Activated CD8-positive, alpha-beta T cell treated with anti-CD3 and anti-CD28 coated beads, Interleukin-2, amount 10 ng/mL, durations not matched to agents 7 days and 5 days (primary cell): ENCODE data around the gene KLF12. TPM values are rescaled to one million over a fixed set of nuclear protein-coding genes. Genes with fewer than 3 reads are reported as not detected.

Experiments
- ATAC-seq: fragments of 150-1000 bp; cut with Tn5 transposase; one replicate; pipeline ENCODE4 v1.10.0; 2021; ENCODE audit warnings: moderate library complexity
- CTCF ChIA-PET: fragments of 350-600 bp; sonication (Branson Sonifier 250); formaldehyde crosslinking; loops from one replicate; lab custom pipeline; 2021; ENCODE audit warnings: antibody characterized with exemption; lab: Charles Lee
- POLR2A ChIA-PET: fragments of 350-600 bp; sonication (Branson Sonifier 250); formaldehyde crosslinking; loops from one replicate; lab custom pipeline; 2021; ENCODE audit warnings: antibody characterized with exemption; lab: Charles Lee
- DNase-seq: peaks from one replicate; pipeline ENCODE4 v3.0.0-alpha.2; 2020
- H3K27ac Mint-ChIP-seq: one replicate; pipeline ENCODE4 v1.8.0; 2021; ENCODE audit warnings: mild to moderate bottlenecking, mixed read lengths
- H3K27me3 Mint-ChIP-seq: one replicate; pipeline ENCODE4 v1.8.0; 2021; ENCODE audit warnings: low read depth, mixed read lengths
- H3K36me3 Mint-ChIP-seq: one replicate; pipeline ENCODE4 v1.8.0; 2021; ENCODE audit warnings: low read depth, mixed read lengths
- H3K4me1 Mint-ChIP-seq: one replicate; pipeline ENCODE4 v1.8.0; 2021; ENCODE audit warnings: low read depth, mixed read lengths
- H3K4me3 Mint-ChIP-seq: one replicate; pipeline ENCODE4 v1.8.0; 2021; ENCODE audit warnings: mild to moderate bottlenecking, mixed read lengths
- H3K9me3 Mint-ChIP-seq: one replicate; pipeline ENCODE4 v1.8.0; 2022; ENCODE audit warnings: mixed read lengths; ENCODE audit not compliant: insufficient read depth
- total RNA-seq, 2 experiments: library from RNA; stranded (reverse); gene quantifications; one replicate each; pipeline ENCODE4 v1.2.3, GENCODE V29; 2021

KLF12 gene
- total RNA-seq: 10 to 100 TPM; 24.6 to 26.3 TPM

DNA sequence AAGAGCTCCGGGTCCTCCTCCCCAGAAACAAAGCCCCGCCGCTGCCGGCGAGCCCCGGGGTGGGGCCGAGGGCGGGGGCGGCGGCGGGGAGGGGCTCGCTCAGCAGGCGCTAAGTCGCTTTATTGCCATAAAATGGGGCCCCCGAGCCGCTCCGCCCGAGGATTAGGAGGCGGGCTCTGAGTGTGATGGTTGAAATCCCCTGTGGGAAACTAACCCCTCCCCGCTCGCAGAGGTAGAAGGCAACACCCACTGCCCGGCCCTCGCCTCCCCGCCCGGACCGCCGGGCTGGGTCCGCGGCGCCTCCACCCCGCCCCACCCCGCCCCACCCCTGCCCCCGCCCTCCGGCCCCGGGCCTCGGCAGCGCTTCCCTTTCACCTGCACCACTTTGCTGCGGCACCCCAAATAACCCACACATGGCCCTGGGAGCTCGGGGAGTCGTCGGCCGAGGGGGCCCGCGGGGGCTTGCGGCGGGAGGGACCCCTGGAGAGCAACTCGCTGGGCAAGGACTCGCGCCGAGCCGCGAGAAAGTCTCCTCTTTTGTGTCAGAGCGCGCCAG, at the start of gene KLF12:
TSS of gene KLF12 (minus strand) at position 184 of the 556 bp plus-strand sequence.
- DNase-seq (peak; percentile 97), ATAC-seq (peak; percentile 75)
- no peak within 1 kb of the TSS for H3K4me3 Mint-ChIP-seq
- peaks cover 31% of the 10 kb centered on the region for H3K4me1 Mint-ChIP-seq
- peaks cover 4% of the 10 kb centered on the region for H3K27me3 Mint-ChIP-seq
- POLR2A ChIA-PET: interaction anchor here (0.6 to 6.0 kb wide), 16 partner anchors 10 to 1192 kb away, joined by 3 to 73 read pairs (median 4); no protein-coding TSS in a partner anchor
- H3K36me3 Mint-ChIP-seq: peaks cover 4% of the 10 kb centered on the region
- CTCF ChIA-PET: interaction anchor here (1.0 to 15.3 kb wide), 3 partner anchors 107 to 191 kb away, joined by 3 to 134 read pairs (median 3); no protein-coding TSS in a partner anchor
- no peaks in the 10 kb centered on the region for H3K9me3 Mint-ChIP-seq
- peak within 1 kb of the TSS; percentile 100 for H3K27ac Mint-ChIP-seq

DNA sequence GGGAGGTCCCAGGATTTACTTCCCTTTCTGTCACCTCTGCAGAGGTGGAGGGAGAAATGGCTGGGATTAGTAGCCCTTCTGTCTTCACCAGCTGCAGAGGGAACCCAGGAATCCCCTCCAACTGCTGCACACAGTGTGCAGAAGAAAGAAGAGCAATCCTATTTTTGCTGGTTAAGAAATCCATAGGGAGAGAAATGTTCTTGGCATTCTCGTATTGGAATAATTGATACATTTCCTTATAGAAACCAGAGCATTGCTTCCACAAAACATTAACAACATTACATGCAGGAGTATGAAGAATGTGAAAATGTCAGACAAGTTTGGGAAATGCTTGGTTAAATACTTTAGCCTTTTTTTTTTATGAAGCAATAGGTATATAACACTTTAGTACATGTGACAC, 48.3 kb upstream of the KLF12 start:
- POLR2A ChIA-PET: no interaction called here
- H3K36me3 Mint-ChIP-seq: no peaks in the 10 kb centered on the region
- no peaks in the 10 kb centered on the region for H3K27me3 Mint-ChIP-seq
- H3K4me1 Mint-ChIP-seq: no peaks in the 10 kb centered on the region
- CTCF ChIA-PET: no interaction called here
- H3K4me3 Mint-ChIP-seq: no peak overlapping the region
- no peaks in the 10 kb centered on the region for H3K9me3 Mint-ChIP-seq
- ATAC-seq (no peak), DNase-seq (no peak)
- no peak overlapping the region for H3K27ac Mint-ChIP-seq

DNA sequence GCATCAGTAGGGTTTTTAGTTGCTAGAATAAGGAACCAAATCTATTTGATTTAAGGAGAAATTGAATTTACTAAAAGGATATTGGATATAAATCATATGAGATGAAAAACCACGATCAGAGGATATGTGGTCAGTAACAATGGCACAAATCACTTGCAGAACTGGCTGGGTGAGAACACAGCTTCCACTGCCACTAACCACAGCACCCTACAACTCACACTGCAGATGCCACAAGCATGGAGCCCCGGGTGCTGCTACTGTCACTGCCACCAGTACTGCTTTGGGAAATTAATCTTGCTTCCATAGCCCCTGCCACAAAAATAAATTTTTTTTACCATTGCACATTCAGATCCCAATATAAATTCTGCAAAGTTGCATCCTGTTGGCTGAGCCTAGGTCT, 40.6 kb upstream of the KLF12 start:
- Mint-ChIP-seq H3K36me3 (no peaks in the 10 kb centered on the region), H3K4me1 (peaks cover 9% of the 10 kb centered on the region), H3K27me3 (peaks cover 5% of the 10 kb centered on the region), H3K27ac (no peak overlapping the region), H3K4me3 (no peak overlapping the region), H3K9me3 (no peaks in the 10 kb centered on the region)
- POLR2A ChIA-PET: no interaction called here
- CTCF ChIA-PET: no interaction called here
- no peak for DNase-seq
- no peak for ATAC-seq

DNA sequence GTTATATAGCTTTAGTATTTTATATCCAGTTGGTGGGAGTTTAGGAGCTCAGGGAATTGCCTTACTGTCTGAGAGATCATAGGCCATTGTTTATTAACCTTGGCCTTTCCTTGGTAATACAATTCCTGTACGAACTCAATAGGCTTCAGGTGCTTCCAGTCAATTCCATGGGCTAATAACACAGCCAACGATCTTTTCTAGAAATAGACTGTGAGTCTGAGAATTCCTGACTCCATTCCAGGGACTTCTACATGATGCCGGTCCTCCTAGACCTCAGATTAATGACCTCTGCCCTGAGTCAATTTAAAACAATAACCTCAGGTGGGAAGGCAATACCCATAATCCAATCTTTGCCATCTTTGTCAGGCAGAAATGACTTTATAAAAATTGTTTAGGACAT, 39.6 kb upstream of the KLF12 start:
- CTCF ChIA-PET: no interaction called here
- ATAC-seq: no peak

DNA sequence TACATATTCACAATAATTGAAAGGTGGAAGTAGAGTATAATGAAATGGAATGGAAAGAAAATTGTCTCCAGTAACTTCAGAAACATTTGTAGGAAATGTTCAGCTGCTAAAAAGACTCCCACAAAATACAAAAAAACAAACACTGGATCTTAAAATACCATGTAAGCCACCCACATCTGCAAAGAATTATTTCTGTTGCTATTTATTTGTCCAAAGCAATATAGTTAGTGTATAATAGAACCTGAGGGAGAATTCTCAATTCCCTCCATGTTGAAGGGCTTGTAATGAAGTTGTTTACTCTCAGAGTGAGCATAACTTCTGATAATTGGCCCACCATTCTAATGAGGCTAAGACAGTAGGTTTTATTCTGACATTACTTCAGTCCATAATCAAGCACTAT, 37.4 kb upstream of the KLF12 start:
- Mint-ChIP-seq H3K4me3 (no peak overlapping the region), H3K27ac (no peak overlapping the region), H3K36me3 (no peaks in the 10 kb centered on the region), H3K9me3 (no peaks in the 10 kb centered on the region), H3K4me1 (peaks cover 9% of the 10 kb centered on the region), H3K27me3 (peaks cover 7% of the 10 kb centered on the region)
- no peak for DNase-seq
- ChIA-PET POLR2A (no interaction called here), CTCF (interaction anchor here (3.4 kb wide), 1 partner anchor 116 kb away, joined by 15 read pairs; no protein-coding TSS in a partner anchor)
- ATAC-seq: no peak

More for the DNA sequence above, 39.6 kb upstream of the KLF12 start:
- Mint-ChIP-seq H3K4me1 (peaks cover 9% of the 10 kb centered on the region), H3K27me3 (peaks cover 7% of the 10 kb centered on the region), H3K4me3 (no peak overlapping the region), H3K9me3 (no peaks in the 10 kb centered on the region), H3K36me3 (no peaks in the 10 kb centered on the region), H3K27ac (no peak overlapping the region)
- DNase-seq: no peak
- POLR2A ChIA-PET: no interaction called here

DNA sequence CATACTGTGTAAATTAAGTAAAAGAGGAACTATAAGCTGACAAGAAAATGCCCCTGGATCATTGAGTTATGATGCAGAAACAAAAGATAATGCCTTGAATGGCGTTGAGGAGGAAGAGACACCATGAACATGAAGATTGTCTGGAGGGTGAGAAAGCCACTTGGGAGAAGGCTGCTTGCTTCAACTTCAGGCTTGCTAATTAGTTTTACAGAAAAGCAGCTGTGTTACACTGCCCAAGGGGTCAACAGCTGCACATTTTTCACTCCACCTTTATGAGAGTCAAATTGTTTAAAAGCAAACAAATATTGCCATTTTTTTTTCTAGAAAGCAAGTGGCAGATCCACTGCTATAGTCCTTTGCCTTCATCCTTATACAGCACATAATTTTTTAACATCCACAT, 35.5 kb upstream of the KLF12 start:
- H3K36me3 Mint-ChIP-seq: no peaks in the 10 kb centered on the region
- ATAC-seq (no peak), DNase-seq (no peak)
- H3K27ac Mint-ChIP-seq: no peak overlapping the region
- H3K27me3 Mint-ChIP-seq: peaks cover 4% of the 10 kb centered on the region
- no peaks in the 10 kb centered on the region for H3K9me3 Mint-ChIP-seq
- POLR2A ChIA-PET: no interaction called here
- H3K4me3 Mint-ChIP-seq: no peak overlapping the region
- peaks cover 4% of the 10 kb centered on the region for H3K4me1 Mint-ChIP-seq
- CTCF ChIA-PET: interaction anchor here (3.4 kb wide), 1 partner anchor 118 kb away, joined by 15 read pairs; no protein-coding TSS in a partner anchor

DNA sequence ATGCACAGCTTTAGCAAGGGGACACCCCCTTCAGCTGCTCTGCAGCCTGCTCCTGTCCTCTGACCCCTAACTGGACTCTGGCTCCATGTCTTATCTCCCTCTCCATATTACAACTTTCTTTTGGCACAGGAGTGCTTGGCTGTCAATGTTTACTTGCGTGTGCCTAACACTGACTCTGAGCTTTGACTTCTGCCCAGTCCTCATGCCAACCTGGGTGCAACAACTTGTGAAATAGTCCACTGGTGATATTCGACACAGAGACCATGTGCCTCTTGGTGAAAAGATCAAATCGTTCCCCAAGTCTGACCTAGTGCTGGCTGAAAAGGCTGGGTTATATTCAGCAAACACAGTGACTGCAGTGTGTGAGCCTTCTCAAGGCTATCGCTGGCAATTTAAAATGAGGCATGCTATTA, 34.1 kb upstream of the KLF12 start:
- ATAC-seq (no peak), DNase-seq (no peak)
- ChIA-PET CTCF (interaction anchor here (1.5 to 3.4 kb wide), 2 partner anchors 11 to 119 kb away, joined by 3 to 15 read pairs; no protein-coding TSS in a partner anchor), POLR2A (no interaction called here)
- H3K27me3 Mint-ChIP-seq: peaks cover 4% of the 10 kb centered on the region
- H3K4me3 Mint-ChIP-seq: no peak overlapping the region
- no peaks in the 10 kb centered on the region for H3K4me1 Mint-ChIP-seq
- no peaks in the 10 kb centered on the region for H3K36me3 Mint-ChIP-seq
- H3K27ac Mint-ChIP-seq: no peak overlapping the region
- no peaks in the 10 kb centered on the region for H3K9me3 Mint-ChIP-seq

DNA sequence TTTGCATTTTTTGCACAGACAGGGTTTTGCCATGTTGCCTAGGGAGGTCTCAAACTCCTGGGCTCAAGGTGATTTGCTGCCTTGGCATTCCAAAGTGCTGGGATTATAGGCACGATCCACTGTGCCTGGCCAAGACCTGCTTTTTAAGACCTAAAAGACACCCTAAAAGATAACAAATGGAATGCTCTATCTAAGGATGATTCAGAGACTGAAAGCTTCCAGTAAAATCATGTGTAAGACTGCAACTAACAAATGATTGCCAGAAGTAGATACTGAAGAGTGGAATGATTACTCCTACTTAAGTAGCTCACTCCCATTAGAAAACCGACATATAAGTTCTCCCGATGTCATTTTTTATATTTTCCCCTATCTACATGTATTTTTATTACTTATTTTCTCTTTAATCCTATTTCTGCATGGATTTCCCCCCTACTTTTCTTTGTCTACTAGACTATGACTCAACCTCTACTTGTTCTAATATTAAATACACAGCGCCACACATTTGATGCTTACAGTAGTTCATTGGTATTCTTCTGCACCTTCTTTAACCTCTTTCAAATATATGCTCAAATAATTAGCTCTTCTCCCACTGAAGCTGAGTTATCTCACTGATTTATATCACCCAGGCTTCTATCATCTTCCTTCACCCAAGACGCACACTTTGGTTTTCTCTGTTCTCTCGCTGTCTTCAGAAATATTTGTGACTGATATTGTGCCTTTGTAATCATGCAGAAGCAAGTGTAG, 32.2 kb upstream of the KLF12 start:
- peaks cover 4% of the 10 kb centered on the region for H3K27me3 Mint-ChIP-seq
- no peak overlapping the region for H3K4me3 Mint-ChIP-seq
- ATAC-seq (no peak), DNase-seq (no peak)
- no peaks in the 10 kb centered on the region for H3K4me1 Mint-ChIP-seq
- CTCF ChIA-PET: no interaction called here
- no peaks in the 10 kb centered on the region for H3K36me3 Mint-ChIP-seq
- POLR2A ChIA-PET: no interaction called here
- H3K9me3 Mint-ChIP-seq: no peaks in the 10 kb centered on the region
- H3K27ac Mint-ChIP-seq: no peak overlapping the region

DNA sequence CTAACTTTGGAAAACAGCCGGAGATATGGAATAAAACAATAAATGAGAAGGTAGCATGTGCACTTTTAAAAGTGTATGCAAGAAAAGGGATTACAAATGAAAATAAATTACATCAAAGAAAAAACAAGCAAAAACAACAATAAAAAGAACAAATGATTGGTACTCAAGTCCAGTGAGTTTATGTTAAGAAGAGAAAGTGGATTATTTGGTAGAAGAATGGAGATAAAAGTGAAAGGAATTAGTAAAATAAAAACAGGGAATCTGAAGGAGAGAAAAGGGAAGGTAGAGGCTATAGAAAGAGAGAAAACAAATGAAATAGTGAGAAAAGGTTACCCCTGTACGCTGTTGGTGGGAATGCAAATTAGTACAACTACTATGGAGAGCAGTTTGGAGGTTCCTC, 28.6 kb upstream of the KLF12 start:
- ChIA-PET POLR2A (no interaction called here), CTCF (no interaction called here)
- Mint-ChIP-seq H3K27ac (no peak overlapping the region), H3K4me1 (no peaks in the 10 kb centered on the region), H3K27me3 (no peaks in the 10 kb centered on the region), H3K36me3 (no peaks in the 10 kb centered on the region), H3K9me3 (no peaks in the 10 kb centered on the region), H3K4me3 (no peak overlapping the region)
- ATAC-seq (no peak), DNase-seq (no peak)

DNA sequence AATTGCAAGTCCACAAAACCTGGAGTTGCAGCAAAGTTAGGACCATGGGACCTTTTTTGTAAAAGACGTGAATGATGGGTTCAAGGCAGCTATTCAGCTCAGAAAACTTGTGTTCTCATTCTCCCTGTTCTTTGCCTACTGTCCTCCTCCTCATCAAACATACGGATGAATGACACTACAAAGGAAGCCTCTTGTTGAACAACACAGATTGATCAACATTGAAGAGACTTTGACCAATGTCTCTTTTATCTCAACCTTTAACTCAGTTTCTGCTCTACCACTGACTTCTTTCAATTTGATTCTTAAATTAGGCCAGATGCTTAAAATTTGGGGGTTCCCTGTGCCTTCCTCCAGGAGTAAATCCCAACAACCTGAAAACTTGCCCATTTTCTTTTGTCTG, 27.9 kb upstream of the KLF12 start:
- no peaks in the 10 kb centered on the region for H3K27me3 Mint-ChIP-seq
- H3K36me3 Mint-ChIP-seq: no peaks in the 10 kb centered on the region
- H3K4me1 Mint-ChIP-seq: no peaks in the 10 kb centered on the region
- no peak overlapping the region for H3K27ac Mint-ChIP-seq
- no peak for ATAC-seq
- POLR2A ChIA-PET: no interaction called here
- no peaks in the 10 kb centered on the region for H3K9me3 Mint-ChIP-seq
- DNase-seq: no peak
- no peak overlapping the region for H3K4me3 Mint-ChIP-seq
- CTCF ChIA-PET: no interaction called here

DNA sequence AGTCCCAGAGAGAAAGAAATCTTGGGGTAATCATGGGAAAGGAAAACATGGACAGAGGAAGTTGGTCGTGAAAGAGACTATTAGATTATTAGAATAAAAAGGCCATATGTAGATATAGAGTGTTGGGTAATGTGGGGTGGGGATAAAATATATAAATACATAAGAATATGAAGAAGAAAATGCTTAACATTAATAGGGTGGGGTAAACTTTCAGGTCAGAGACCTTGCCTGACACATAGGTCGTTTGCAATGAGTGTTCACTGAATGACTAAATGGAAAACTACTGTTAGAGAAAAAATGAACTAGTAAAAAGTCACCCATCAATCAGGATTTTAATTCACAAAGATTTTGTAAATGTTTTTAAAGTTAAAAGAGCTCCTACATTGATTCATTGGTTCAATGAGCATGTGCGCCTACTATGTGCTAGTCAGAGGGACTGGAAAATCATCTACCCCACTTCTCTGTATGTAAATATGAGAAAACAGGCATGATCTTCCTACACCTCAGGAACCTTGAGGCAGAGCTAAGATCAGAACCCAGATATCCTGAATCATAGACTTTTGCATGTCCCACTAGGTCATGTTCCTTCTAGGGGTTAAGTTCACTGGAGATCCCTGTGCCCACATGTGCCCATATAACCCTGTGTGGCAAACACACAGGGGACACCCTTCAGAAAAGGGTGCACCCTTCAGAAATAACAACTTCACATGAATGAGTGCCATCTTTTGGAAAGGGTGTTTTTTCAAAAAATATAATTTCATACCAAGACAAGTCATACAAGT, 24.6 kb upstream of the KLF12 start:
- no peak for DNase-seq

DNA sequence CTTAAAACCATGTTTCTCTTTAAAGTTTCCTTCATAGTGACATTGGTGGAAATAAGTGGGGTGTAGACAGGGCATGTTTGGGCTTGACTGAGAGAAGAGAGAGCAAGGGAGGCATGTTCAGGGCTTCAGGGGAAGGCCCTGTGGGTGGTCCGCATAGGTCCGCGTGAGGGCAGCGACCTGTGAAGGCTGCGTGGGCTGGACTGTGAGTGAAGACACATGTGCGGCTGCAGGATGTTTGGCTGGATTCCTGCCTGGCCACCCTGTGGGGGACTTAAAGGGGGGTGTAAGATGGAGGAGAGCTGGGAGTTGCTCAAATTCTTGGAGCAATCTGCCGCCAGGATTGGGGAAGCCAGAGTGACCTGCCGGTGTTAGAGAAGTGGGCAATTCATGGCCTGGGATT, 23.8 kb upstream of the KLF12 start:
- Mint-ChIP-seq H3K9me3 (no peaks in the 10 kb centered on the region), H3K27ac (no peak overlapping the region), H3K4me1 (no peaks in the 10 kb centered on the region), H3K4me3 (no peak overlapping the region), H3K27me3 (no peaks in the 10 kb centered on the region), H3K36me3 (no peaks in the 10 kb centered on the region)
- ChIA-PET CTCF (no interaction called here), POLR2A (no interaction called here)
- ATAC-seq (no peak), DNase-seq (no peak)

More for the DNA sequence above, 24.6 kb upstream of the KLF12 start:
- POLR2A ChIA-PET: no interaction called here
- H3K36me3 Mint-ChIP-seq: no peaks in the 10 kb centered on the region
- H3K4me1 Mint-ChIP-seq: no peaks in the 10 kb centered on the region
- H3K4me3 Mint-ChIP-seq: no peak overlapping the region
- no peaks in the 10 kb centered on the region for H3K27me3 Mint-ChIP-seq
- CTCF ChIA-PET: no interaction called here
- H3K27ac Mint-ChIP-seq: no peak overlapping the region
- no peaks in the 10 kb centered on the region for H3K9me3 Mint-ChIP-seq
- no peak for ATAC-seq
